ENCODE results near the gene TFDP2.

- TF ChIP-seq CTCF (IDR thresholded peaks at IDR 0.05; ENCODE audit: low read depth, low read length) (no peak), EZH2phosphoT487 (IDR thresholded peaks at IDR 0.05; ENCODE audit: low read depth) (no peak)
Observed at GRCh38 chr3:142077155-142077858, 72.0 kb downstream of the TFDP2 start.

All from OCI-LY3 (cell line).